WTC11 (cell line): ENCODE results near the gene HOXA7. TPM values are rescaled to one million over a fixed set of nuclear protein-coding genes. Genes with fewer than 3 reads are reported as not detected.

Source experiments
- ATAC-seq: fragments of 200-7000 bp; cut with Tn5 transposase; 2 replicates; pipeline ENCODE4 v1.10.0; 2021; ENCODE audit warnings: mild to moderate bottlenecking, moderate library complexity
- CTCF ChIA-PET: fragments of 300-600 bp; sonication (Branson Sonifier 250); formaldehyde crosslinking; loops from one replicate; lab custom pipeline; 2021; ENCODE audit warnings: antibody characterized with exemption; lab: Charles Lee
- POLR2A ChIA-PET: fragments of 350-600 bp; sonication (Branson Sonifier 250); formaldehyde crosslinking; loops from one replicate; lab custom pipeline; 2021; ENCODE audit warnings: antibody characterized with exemption; lab: Charles Lee
- DNase-seq: peaks from one replicate; pipeline ENCODE4 v3.0.0; 2021; ENCODE audit warnings: low spot score
- H3K27ac Mint-ChIP-seq: 2 replicates; pipeline ENCODE4 v1.8.0; 2021; ENCODE audit warnings: mixed read lengths
- H3K27me3 Mint-ChIP-seq: 2 replicates; pipeline ENCODE4 v1.8.0; 2021; ENCODE audit warnings: low read depth, mild to moderate bottlenecking, moderate library complexity, mixed read lengths
- H3K36me3 Mint-ChIP-seq: 2 replicates; pipeline ENCODE4 v1.8.0; 2021; ENCODE audit warnings: mixed read lengths
- H3K4me1 Mint-ChIP-seq: 2 replicates; pipeline ENCODE4 v1.8.0; 2022; ENCODE audit warnings: mixed read lengths
- H3K4me3 Mint-ChIP-seq: 2 replicates; pipeline ENCODE4 v1.8.0; 2021; ENCODE audit warnings: mild to moderate bottlenecking, moderate library complexity, mixed read lengths
- H3K9me3 Mint-ChIP-seq: 2 replicates; pipeline ENCODE4 v1.8.0; 2021; ENCODE audit warnings: mixed read lengths
- ATF1 ChIP-seq: sonication (generic); formaldehyde crosslinking; IDR thresholded peaks from 2 replicates; pipeline ENCODE4 v1.8.1; 2023; ENCODE audit warnings: mild to moderate bottlenecking, moderate library complexity, missing genetic modification reagents
- ATF2 ChIP-seq: sonication (generic); formaldehyde crosslinking; IDR thresholded peaks from 2 replicates; pipeline ENCODE4 v1.8.1; 2022; ENCODE audit warnings: low read depth, missing genetic modification reagents, borderline replicate concordance
- CBFB ChIP-seq: sonication (generic); formaldehyde crosslinking; IDR thresholded peaks from 2 replicates; pipeline ENCODE4 v1.8.1; 2022; ENCODE audit warnings: mild to moderate bottlenecking, low read depth, missing genetic modification reagents
- CTCF ChIP-seq: fragments of 200-600 bp; IDR thresholded peaks from 2 replicates; pipeline ENCODE4 v1.8.0; 2022; ENCODE audit warnings: antibody characterized with exemption
- ESRRA ChIP-seq: sonication (generic); formaldehyde crosslinking; IDR thresholded peaks from 2 replicates; pipeline ENCODE4 v1.8.1; 2022; ENCODE audit warnings: mild to moderate bottlenecking, missing genetic modification reagents, borderline replicate concordance
- ETV6 ChIP-seq: sonication (generic); formaldehyde crosslinking; IDR thresholded peaks from 2 replicates; pipeline ENCODE4 v1.8.1; 2022; ENCODE audit warnings: mild to moderate bottlenecking, missing genetic modification reagents
- HMGA2 ChIP-seq: fragments of 250-450 bp; sonication (Bioruptor Pico); IDR thresholded peaks from 2 replicates; pipeline ENCODE4 v1.4.0; 2021; ENCODE audit warnings: mild to moderate bottlenecking, moderate library complexity
- IRF1 ChIP-seq: sonication (generic); formaldehyde crosslinking; IDR thresholded peaks from 2 replicates; pipeline ENCODE4 v1.8.0; 2023; ENCODE audit warnings: missing genetic modification reagents
- MAX ChIP-seq: sonication (generic); formaldehyde crosslinking; IDR thresholded peaks from 2 replicates; pipeline ENCODE4 v1.8.0; 2022; ENCODE audit warnings: mild to moderate bottlenecking, missing genetic modification reagents
- NFYB ChIP-seq: sonication (generic); formaldehyde crosslinking; conservative IDR thresholded peaks from 2 replicates; pipeline ENCODE4 v1.8.0; 2022; ENCODE audit warnings: low read depth, missing genetic modification reagents
- NR2C2 ChIP-seq: sonication (generic); formaldehyde crosslinking; IDR thresholded peaks from 2 replicates; pipeline ENCODE4 v1.8.0; 2022; ENCODE audit warnings: mild to moderate bottlenecking, missing genetic modification reagents
- PRRX2 ChIP-seq: fragments of 250-450 bp; sonication (Bioruptor Pico); IDR thresholded peaks from 2 replicates; pipeline ENCODE4 v1.8.0; 2021; ENCODE audit warnings: mild to moderate bottlenecking
- RORB ChIP-seq: fragments of 250-450 bp; sonication (Bioruptor Pico); IDR thresholded peaks from 2 replicates; pipeline ENCODE4 v1.9.0; 2021; ENCODE audit warnings: mild to moderate bottlenecking
- TEAD1 ChIP-seq: sonication (generic); formaldehyde crosslinking; IDR thresholded peaks from 2 replicates; pipeline ENCODE4 v1.8.0; 2022; ENCODE audit warnings: mild to moderate bottlenecking, missing genetic modification reagents
- TEAD4 ChIP-seq: sonication (generic); formaldehyde crosslinking; IDR thresholded peaks from 2 replicates; pipeline ENCODE4 v1.8.0; 2022; ENCODE audit warnings: mild to moderate bottlenecking, missing genetic modification reagents
- ZMAT4 ChIP-seq: fragments of 250-450 bp; sonication (Bioruptor Pico); IDR thresholded peaks from 2 replicates; pipeline ENCODE4 v1.9.0; 2021; ENCODE audit warnings: mild to moderate bottlenecking
- ZNF671 ChIP-seq: fragments of 250-450 bp; sonication (Bioruptor Pico); IDR thresholded peaks from 2 replicates; pipeline ENCODE4 v1.8.0; 2021; ENCODE audit warnings: mild to moderate bottlenecking
- total RNA-seq: library from RNA; stranded (reverse); gene quantifications from 3 replicates; pipeline ENCODE4 v1.2.3, GENCODE V29; 2021
- TF ChIP-seq, protein P1 (sequence below): fragments of 250-450 bp; sonication (Bioruptor Pico); conservative IDR thresholded peaks from 2 replicates; pipeline ENCODE4 v1.9.0; 2021; ENCODE audit warnings: mild to moderate bottlenecking
- TF ChIP-seq, protein P2 (sequence below): sonication (generic); formaldehyde crosslinking; IDR thresholded peaks from 2 replicates; pipeline ENCODE4 v1.8.1; 2023; ENCODE audit warnings: mild to moderate bottlenecking, missing genetic modification reagents
- TF ChIP-seq, protein P3 (sequence below): fragments of 250-450 bp; sonication (Bioruptor Pico); IDR thresholded peaks from 2 replicates; pipeline ENCODE4 v1.8.0; 2021; ENCODE audit warnings: mild to moderate bottlenecking
- TF ChIP-seq, protein P4 (sequence below): sonication (generic); formaldehyde crosslinking; conservative IDR thresholded peaks from 2 replicates; pipeline ENCODE4 v1.8.1; 2022; ENCODE audit warnings: mild to moderate bottlenecking, missing genetic modification reagents
- TF ChIP-seq, protein P5 (sequence below): fragments of 250-450 bp; sonication (Bioruptor Pico); IDR thresholded peaks from 2 replicates; pipeline ENCODE4 v1.9.0; 2021; ENCODE audit warnings: mild to moderate bottlenecking, borderline replicate concordance

The HOXA7 gene
- total RNA-seq, 1 experiment from 2014 or later: not detected

- TF ChIP-seq MAX (CRISPR knock-in tag): no peak
- TF ChIP-seq CTCF: no peak
- TF ChIP-seq, protein P1, sequence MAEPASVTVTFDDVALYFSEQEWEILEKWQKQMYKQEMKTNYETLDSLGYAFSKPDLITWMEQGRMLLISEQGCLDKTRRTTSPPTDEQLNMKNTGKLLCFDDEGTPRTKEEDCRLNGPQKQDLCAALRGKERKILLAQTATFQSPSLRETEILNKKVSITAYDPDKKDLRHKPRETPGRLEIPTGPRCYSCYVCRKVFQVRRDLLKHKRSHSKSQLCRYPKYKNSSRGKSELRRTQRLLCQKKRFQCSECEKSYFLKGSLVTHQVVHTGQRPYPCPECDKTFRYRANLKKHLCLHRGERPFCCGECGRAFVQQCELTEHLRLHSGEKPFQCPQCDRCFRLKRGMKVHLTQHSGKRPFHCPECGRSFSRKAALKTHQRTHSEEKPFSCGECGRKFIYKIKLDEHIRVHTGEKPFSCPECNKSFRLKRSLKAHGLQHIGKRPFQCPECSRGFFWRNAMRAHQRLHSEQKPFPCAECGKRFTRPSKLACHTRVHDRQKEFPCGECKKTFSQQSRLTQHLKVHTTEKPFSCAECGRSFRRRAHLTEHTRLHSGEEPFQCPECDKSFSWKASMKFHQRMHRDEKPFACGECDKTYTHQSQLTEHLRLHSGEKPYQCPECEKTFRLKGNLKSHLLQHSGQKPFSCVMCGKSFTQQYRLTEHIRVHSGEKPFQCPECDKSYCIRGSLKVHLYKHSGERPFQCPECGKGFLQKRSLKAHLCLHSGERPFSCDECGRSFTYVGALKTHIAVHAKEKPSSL: no peak
- TF ChIP-seq TEAD1 (CRISPR knock-in tag): no peak
- no peak for TF ChIP-seq ZNF671 (CRISPR knock-in tag)
- no peak for TF ChIP-seq IRF1
- TF ChIP-seq ATF2 (CRISPR knock-in tag): no peak
- TF ChIP-seq NR2C2 (CRISPR knock-in tag): no peak
- TF ChIP-seq ETV6: no peak
- no peak for TF ChIP-seq RORB (CRISPR knock-in tag)
- TF ChIP-seq HMGA2: no peak
- TF ChIP-seq, all 79 proteins: peak for 0
Observed at GRCh38 chr7:27191161-27191731, 34.8 kb upstream of the HOXA7 start (continued).

DNA sequence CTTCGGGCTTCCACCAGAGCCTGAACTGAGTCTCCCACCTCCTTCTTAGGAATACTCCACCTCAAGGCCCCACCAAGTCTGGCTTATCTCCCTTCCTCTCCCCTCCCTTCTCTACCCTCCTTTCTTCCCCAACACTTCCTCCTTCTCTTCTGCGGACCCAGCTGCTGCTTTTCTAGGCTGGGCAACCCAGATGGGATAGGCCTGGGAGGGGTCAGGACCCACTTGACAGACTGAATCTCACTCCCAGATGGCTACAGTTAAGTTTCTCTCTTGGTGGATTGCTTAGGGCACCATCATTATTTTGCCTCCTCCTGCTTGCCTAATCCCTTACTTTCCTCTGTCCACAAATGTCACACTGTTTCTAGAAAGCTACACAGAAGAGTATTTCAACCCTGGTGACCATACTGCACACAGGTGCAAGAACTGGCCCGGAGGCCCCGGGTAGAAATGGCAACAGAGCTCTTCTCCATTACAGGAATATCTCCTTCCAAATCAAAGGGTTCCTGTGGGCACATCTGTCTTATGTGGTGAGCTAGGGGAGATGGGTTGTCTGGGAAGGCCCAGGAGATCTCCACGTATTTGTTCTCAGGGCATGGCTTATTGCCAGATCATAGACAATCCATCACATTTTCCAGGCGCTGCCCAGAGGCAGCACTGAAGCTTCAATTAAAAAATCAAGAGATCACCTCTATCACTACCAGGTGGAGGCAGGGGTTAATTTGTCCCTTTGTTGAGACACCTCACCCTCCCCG is 33.7 kb upstream of the HOXA7 start:
- no peak overlapping the region for H3K27ac Mint-ChIP-seq
- CTCF ChIA-PET: interaction anchor here (1.2 to 5.5 kb wide), 2 partner anchors 11 to 16 kb away, joined by 3 to 34 read pairs; partner anchors contain the start of gene HOXA10
- H3K4me3 Mint-ChIP-seq: no peak overlapping the region
- DNase-seq (no peak), ATAC-seq (no peak)
- POLR2A ChIA-PET: no interaction called here
- H3K36me3 Mint-ChIP-seq: 0 out of 2 replicates have a peak, but pooled peaks cover 3% of the 10 kb centered on the region
- no peaks in the 10 kb centered on the region for H3K9me3 Mint-ChIP-seq
- peaks cover 100% of the 10 kb centered on the region for H3K27me3 Mint-ChIP-seq
- peaks cover 44% of the 10 kb centered on the region for H3K4me1 Mint-ChIP-seq
- TF ChIP-seq CBFB (CRISPR knock-in tag) (no peak), PRRX2 (no peak), ATF1 (no peak), NFYB (CRISPR knock-in tag) (no peak), ESRRA (no peak), ZMAT4 (no peak), TEAD4 (CRISPR knock-in tag) (no peak)
- TF ChIP-seq, protein P2, sequence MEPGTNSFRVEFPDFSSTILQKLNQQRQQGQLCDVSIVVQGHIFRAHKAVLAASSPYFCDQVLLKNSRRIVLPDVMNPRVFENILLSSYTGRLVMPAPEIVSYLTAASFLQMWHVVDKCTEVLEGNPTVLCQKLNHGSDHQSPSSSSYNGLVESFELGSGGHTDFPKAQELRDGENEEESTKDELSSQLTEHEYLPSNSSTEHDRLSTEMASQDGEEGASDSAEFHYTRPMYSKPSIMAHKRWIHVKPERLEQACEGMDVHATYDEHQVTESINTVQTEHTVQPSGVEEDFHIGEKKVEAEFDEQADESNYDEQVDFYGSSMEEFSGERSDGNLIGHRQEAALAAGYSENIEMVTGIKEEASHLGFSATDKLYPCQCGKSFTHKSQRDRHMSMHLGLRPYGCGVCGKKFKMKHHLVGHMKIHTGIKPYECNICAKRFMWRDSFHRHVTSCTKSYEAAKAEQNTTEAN: no peak
- TF ChIP-seq, protein P3, sequence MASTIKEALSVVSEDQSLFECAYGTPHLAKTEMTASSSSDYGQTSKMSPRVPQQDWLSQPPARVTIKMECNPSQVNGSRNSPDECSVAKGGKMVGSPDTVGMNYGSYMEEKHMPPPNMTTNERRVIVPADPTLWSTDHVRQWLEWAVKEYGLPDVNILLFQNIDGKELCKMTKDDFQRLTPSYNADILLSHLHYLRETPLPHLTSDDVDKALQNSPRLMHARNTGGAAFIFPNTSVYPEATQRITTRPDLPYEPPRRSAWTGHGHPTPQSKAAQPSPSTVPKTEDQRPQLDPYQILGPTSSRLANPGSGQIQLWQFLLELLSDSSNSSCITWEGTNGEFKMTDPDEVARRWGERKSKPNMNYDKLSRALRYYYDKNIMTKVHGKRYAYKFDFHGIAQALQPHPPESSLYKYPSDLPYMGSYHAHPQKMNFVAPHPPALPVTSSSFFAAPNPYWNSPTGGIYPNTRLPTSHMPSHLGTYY (CRISPR knock-in tag): no peak
- TF ChIP-seq, protein P4, sequence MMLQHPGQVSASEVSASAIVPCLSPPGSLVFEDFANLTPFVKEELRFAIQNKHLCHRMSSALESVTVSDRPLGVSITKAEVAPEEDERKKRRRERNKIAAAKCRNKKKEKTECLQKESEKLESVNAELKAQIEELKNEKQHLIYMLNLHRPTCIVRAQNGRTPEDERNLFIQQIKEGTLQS: no peak
- TF ChIP-seq, protein P5, sequence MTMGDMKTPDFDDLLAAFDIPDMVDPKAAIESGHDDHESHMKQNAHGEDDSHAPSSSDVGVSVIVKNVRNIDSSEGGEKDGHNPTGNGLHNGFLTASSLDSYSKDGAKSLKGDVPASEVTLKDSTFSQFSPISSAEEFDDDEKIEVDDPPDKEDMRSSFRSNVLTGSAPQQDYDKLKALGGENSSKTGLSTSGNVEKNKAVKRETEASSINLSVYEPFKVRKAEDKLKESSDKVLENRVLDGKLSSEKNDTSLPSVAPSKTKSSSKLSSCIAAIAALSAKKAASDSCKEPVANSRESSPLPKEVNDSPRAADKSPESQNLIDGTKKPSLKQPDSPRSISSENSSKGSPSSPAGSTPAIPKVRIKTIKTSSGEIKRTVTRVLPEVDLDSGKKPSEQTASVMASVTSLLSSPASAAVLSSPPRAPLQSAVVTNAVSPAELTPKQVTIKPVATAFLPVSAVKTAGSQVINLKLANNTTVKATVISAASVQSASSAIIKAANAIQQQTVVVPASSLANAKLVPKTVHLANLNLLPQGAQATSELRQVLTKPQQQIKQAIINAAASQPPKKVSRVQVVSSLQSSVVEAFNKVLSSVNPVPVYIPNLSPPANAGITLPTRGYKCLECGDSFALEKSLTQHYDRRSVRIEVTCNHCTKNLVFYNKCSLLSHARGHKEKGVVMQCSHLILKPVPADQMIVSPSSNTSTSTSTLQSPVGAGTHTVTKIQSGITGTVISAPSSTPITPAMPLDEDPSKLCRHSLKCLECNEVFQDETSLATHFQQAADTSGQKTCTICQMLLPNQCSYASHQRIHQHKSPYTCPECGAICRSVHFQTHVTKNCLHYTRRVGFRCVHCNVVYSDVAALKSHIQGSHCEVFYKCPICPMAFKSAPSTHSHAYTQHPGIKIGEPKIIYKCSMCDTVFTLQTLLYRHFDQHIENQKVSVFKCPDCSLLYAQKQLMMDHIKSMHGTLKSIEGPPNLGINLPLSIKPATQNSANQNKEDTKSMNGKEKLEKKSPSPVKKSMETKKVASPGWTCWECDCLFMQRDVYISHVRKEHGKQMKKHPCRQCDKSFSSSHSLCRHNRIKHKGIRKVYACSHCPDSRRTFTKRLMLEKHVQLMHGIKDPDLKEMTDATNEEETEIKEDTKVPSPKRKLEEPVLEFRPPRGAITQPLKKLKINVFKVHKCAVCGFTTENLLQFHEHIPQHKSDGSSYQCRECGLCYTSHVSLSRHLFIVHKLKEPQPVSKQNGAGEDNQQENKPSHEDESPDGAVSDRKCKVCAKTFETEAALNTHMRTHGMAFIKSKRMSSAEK (CRISPR knock-in tag): no peak
